Choroid plexus epithelial cell (primary cell): ENCODE measurements around the gene NCKIPSD.

Experiments
- DNase-seq: peaks from one replicate; pipeline ENCODE4 v3.0.0-alpha.2; 2010; ENCODE audit warnings: low read depth
- H3K4me3 ChIP-seq: 2 replicates; pipeline ENCODE4 v1.5.1; 2011; ENCODE audit warnings: low read depth, mild to moderate bottlenecking, control low read depth, low read length, moderate library complexity
- TF ChIP-seq, protein P1 (sequence below): conservative IDR thresholded peaks from 2 replicates; pipeline ENCODE4 v1.5.1; 2011; ENCODE audit warnings: low read depth, mild to moderate bottlenecking, control low read depth, inconsistent platforms, low read length, moderate library complexity

Gene NCKIPSD

GRCh38 chr3:48660800-48661400, 24.8 kb downstream of the NCKIPSD start:
- TF ChIP-seq, protein P1, sequence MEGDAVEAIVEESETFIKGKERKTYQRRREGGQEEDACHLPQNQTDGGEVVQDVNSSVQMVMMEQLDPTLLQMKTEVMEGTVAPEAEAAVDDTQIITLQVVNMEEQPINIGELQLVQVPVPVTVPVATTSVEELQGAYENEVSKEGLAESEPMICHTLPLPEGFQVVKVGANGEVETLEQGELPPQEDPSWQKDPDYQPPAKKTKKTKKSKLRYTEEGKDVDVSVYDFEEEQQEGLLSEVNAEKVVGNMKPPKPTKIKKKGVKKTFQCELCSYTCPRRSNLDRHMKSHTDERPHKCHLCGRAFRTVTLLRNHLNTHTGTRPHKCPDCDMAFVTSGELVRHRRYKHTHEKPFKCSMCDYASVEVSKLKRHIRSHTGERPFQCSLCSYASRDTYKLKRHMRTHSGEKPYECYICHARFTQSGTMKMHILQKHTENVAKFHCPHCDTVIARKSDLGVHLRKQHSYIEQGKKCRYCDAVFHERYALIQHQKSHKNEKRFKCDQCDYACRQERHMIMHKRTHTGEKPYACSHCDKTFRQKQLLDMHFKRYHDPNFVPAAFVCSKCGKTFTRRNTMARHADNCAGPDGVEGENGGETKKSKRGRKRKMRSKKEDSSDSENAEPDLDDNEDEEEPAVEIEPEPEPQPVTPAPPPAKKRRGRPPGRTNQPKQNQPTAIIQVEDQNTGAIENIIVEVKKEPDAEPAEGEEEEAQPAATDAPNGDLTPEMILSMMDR: no peak
- no peak for DNase-seq
- no peak overlapping the region for H3K4me3 ChIP-seq

DNA sequence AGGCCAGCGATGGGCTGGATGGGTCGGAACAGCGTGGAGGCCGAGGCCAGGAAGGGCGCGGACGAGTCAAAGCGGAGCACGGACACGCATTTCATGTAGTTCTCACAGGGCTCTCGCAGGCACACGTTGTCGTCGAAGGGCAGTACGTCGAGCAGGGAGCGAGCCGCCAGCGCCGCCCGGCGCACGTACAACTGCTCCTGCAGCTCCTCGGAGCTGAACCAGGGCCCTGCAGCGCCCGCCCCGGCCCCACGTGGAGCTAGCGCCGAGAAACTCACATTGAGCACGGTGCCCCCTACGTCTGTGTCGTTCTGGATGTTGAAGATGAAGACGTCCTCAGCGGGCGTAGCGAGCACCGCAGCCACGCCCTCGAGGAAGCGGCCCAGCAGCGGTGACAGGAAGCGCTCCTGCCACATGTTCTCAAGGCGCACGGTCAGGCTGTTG, 28.9 kb downstream of the NCKIPSD start:
- DNase-seq: no peak
- H3K4me3 ChIP-seq: no peak overlapping the region
- TF ChIP-seq, protein P1: no peak

GRCh38 chr3:48656061-48656840, 29.5 kb downstream of the NCKIPSD start:
- peak overlapping the region; percentile 49 for H3K4me3 ChIP-seq
- peak; percentile 60 for DNase-seq
- TF ChIP-seq, protein P1: peak; percentile 41

DNA sequence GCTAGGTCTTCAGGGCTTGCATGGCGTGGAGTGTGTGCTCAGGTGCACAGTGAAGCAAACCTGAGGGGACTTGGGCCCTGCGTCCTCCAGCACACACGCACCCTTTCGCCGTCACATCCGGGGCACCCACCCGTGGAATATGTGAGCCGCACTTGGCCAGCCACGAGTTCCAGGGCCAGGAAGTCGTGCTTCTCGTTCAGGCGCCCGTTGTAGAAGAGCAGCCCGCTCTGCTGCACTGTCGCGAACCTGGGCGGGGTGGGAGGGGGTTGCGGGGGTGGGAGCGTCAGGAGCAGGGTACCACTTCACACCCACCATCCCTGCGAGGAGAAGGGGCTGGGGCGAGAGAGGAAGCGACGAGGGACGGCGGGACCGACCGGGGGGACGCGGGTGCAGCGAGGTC, 30.1 kb downstream of the NCKIPSD start:
- no peak for DNase-seq
- peak overlapping the region; percentile 49 for H3K4me3 ChIP-seq
- TF ChIP-seq, protein P1: no peak

GRCh38 chr3:48655063-48655462, 30.7 kb downstream of the NCKIPSD start:
- TF ChIP-seq, protein P1: no peak
- no peak overlapping the region for H3K4me3 ChIP-seq
- no peak for DNase-seq

DNA sequence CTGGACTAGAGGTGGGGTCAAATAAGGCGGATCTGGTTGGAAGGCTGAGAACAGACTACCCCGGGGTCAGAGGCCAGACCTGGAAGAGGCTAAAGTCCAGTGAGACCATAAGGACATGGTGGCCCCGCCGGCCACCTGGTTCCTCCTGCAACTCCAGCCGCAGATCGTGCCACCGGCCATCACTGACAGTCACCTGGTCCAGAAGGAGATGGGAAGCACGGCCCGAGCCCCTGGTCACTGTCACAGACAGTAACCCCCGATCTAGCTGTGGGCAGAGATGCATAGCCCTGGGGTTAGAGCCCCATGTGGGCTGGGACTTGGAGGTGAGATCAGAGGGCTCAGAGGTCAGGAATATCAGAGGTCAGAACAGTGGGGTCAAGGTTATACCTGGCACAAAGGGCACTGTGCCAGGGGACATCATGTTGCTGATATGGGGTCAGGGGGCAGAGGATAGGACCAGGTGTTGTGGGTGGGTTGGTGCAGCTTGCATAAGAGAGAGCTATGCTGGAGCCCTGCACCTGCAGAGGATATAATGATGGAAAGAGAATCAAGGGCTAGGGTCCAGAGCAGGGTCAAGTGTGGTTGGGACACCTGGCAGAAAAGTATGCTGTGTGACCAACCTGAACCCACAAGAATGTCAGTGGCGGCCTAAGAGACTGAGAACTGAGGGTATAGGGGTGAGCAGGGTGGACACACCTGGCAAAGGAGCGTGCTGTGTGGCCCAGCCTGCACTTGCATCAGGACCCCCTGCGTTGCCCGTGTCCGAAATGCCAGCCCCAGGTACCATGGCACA, 32.6 kb downstream of the NCKIPSD start:
- DNase-seq: no peak
- no peak overlapping the region for H3K4me3 ChIP-seq
- TF ChIP-seq, protein P1: no peak
